Endothelial cell (in vitro differentiated cells): ENCODE results near the gene ETV1. TPM values are rescaled to one million over a fixed set of nuclear protein-coding genes. Genes with fewer than 3 reads are reported as not detected.

Source experiments
- DNase-seq: peaks from one replicate; pipeline ENCODE4 v3.0.0; 2021; ENCODE audit warnings: low spot score
- H3K27ac Mint-ChIP-seq: one replicate; pipeline ENCODE4 v1.8.0; 2021; ENCODE audit warnings: mixed read lengths, inconsistent platforms; ENCODE audit not compliant: unreplicated experiment
- H3K27me3 Mint-ChIP-seq: one replicate; pipeline ENCODE4 v1.8.0; 2021; ENCODE audit warnings: mild to moderate bottlenecking, moderate library complexity, mixed read lengths, inconsistent platforms; ENCODE audit not compliant: unreplicated experiment
- H3K36me3 Mint-ChIP-seq: one replicate; pipeline ENCODE4 v1.8.0; 2021; ENCODE audit warnings: mild to moderate bottlenecking, low read depth, mixed read lengths, inconsistent platforms; ENCODE audit not compliant: unreplicated experiment
- H3K4me1 Mint-ChIP-seq: one replicate; pipeline ENCODE4 v1.8.0; 2021; ENCODE audit warnings: mild to moderate bottlenecking, mixed read lengths, inconsistent platforms; ENCODE audit not compliant: unreplicated experiment
- H3K4me3 Mint-ChIP-seq: one replicate; pipeline ENCODE4 v1.8.0; 2021; ENCODE audit warnings: mild to moderate bottlenecking, mixed read lengths, inconsistent platforms; ENCODE audit not compliant: unreplicated experiment
- H3K9me3 Mint-ChIP-seq: one replicate; pipeline ENCODE4 v1.8.0; 2021; ENCODE audit warnings: mixed read lengths, inconsistent platforms; ENCODE audit not compliant: unreplicated experiment
- CTCF ChIP-seq: fragments of 200-600 bp; sonication (generic); IDR thresholded peaks from one replicate; pipeline ENCODE4 v1.5.0; 2021; ENCODE audit warnings: antibody characterized with exemption; ENCODE audit not compliant: unreplicated experiment
- total RNA-seq: library from RNA; stranded (reverse); fragmentation: NEBNext Ultra II Directional; extraction: Animal tissue kit (Norgen Biotek cat#: 25700); gene quantifications from one replicate; pipeline ENCODE4 v1.2.1, GENCODE V29; 2021; ENCODE audit not compliant: unreplicated experiment

Gene ETV1
- total RNA-seq, 1 donor from 2014 or later = 18.2 TPM

GRCh38 chr7:13845601-13846000 lies 143.9 kb downstream of the ETV1 start:
- Mint-ChIP-seq H3K27me3 (peaks cover 2% of the 10 kb centered on the region), H3K9me3 (no peaks in the 10 kb centered on the region), H3K36me3 (no peaks in the 10 kb centered on the region), H3K27ac (no peak overlapping the region), H3K4me1 (no peaks in the 10 kb centered on the region), H3K4me3 (no peak overlapping the region)
- TF ChIP-seq CTCF = no peak
- DNase-seq = no peak

GRCh38 chr7:13844954-13845353 lies 144.5 kb downstream of the ETV1 start:
- no peak overlapping the region for H3K4me3 Mint-ChIP-seq
- no peaks in the 10 kb centered on the region for H3K36me3 Mint-ChIP-seq
- H3K4me1 Mint-ChIP-seq = no peaks in the 10 kb centered on the region
- H3K9me3 Mint-ChIP-seq = no peaks in the 10 kb centered on the region
- no peak for TF ChIP-seq CTCF
- H3K27me3 Mint-ChIP-seq = peaks cover 2% of the 10 kb centered on the region
- DNase-seq = no peak
- no peak overlapping the region for H3K27ac Mint-ChIP-seq

DNA sequence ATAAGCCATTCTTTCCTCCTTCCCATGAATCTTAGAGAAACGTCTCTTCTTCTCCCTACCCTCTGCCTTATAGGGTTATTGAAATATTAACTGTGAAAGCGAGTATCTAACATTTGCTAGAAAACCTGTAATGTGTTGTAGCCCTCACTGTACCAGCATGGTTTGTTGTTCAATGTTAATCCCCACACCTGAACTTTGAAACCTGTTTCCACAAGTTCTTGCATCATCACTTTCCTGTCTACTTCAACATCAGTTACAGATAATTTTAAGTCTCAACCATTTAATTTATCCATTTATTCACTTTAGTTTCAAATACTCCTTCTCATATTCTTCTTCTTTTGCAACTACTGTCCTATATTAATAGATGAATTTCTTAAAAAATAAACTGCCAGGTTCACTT lies 148.2 kb downstream of the ETV1 start:
- no peak overlapping the region for H3K4me3 Mint-ChIP-seq
- H3K9me3 Mint-ChIP-seq = no peaks in the 10 kb centered on the region
- peaks cover 2% of the 10 kb centered on the region for H3K27me3 Mint-ChIP-seq
- TF ChIP-seq CTCF = no peak
- H3K36me3 Mint-ChIP-seq = no peaks in the 10 kb centered on the region
- no peak for DNase-seq
- no peaks in the 10 kb centered on the region for H3K4me1 Mint-ChIP-seq
- H3K27ac Mint-ChIP-seq = no peak overlapping the region
